Fibroblast of peridontal ligament (primary cell): Measurements from ENCODE around the gene STX8.

Experiments
- DNase-seq: peaks from one replicate; pipeline ENCODE4 v3.0.0-alpha.2; 2010; ENCODE audit errors: extremely low read depth

The STX8 gene

DNA sequence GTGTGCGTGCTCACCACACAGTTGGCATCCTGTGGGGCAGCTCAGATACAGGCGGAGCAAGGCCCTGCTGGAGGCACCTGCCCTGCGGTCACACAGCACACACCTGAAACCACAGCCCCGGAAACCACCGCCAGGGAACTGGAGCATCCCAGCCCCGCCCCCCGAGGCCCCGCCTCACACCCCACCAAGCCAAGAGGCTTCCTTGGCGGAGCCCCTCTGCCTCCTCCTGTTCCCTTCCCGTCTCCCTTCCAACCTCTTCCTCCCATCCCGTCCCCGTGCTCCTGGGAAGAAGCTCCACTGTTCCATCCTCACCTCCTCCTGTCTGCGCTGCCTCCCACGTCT lies 348.9 kb downstream of the STX8 start:
- no peak for DNase-seq

- no peak for DNase-seq
Measured at GRCh38 chr17:9226130-9226793, 349.4 kb downstream of the STX8 start.

DNA sequence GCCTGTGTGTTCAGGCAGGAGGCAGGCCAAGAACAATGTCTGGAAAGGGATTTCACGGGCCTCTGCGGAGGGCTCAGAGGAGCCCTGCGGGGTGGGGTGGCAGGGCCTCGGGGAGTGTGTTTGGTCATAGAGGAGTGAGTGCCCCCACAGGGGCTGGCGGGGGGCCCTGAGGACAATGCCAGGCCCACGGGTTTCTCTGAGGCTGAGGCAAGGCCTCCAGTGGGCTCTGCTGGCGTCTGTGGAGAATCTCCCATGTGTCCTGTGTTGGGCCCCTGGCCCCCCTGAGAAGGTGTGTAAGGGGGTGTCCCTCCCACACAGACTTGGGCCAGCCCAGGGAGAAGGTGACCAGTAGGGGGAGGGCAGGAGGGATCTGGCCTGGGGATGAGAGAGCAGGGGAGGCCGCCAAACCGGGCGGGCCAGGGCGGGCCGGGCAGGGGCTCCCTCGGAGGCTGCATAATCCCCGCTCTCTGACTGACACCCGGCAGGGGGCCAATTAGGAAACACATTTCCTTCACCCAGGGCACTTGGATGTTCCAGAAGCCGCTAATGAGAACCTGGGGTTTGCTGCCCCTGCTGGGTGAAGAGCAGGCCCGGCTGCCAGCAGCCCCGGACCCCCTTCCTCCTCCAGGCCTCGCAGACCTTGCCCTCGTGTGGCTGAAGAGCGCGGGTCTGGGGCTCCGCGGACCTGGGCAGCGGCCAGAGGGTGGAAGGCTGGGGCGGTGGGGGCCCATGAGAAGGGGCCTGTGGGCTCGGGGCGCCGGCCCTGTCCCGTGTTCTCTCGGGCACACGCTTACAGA lies 350.1 kb downstream of the STX8 start:
- DNase-seq: no peak

- no peak for DNase-seq
Measured at GRCh38 chr17:9224485-9224884, 351.1 kb downstream of the STX8 start.

DNA sequence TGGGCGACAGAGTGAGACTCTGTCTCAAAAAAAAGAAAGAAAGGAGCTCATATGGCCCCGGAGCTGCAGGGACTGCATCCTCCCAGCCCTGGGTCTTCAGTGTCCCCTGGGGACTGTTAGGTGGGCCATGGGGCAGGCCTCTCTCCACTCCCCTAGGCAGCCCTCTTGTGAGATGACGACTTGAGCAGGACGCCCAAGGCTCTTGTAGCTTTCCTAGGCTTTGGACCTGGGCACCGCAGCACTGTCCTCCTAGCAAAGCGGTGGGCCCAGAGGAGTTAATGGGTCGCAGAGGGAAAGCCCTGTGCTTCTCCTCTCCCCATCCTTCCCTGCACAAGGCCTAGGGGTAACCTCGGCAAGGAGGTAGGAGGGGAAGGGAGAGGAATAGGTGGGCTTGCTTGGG lies 352.1 kb downstream of the STX8 start:
- no peak for DNase-seq

- no peak for DNase-seq
Measured at GRCh38 chr17:9221922-9222180, 353.8 kb downstream of the STX8 start.

- no peak for DNase-seq
Measured at GRCh38 chr17:9221147-9221921, 354.3 kb downstream of the STX8 start.

- DNase-seq: no peak
Measured at GRCh38 chr17:9220398-9221146, 355.0 kb downstream of the STX8 start.

DNA sequence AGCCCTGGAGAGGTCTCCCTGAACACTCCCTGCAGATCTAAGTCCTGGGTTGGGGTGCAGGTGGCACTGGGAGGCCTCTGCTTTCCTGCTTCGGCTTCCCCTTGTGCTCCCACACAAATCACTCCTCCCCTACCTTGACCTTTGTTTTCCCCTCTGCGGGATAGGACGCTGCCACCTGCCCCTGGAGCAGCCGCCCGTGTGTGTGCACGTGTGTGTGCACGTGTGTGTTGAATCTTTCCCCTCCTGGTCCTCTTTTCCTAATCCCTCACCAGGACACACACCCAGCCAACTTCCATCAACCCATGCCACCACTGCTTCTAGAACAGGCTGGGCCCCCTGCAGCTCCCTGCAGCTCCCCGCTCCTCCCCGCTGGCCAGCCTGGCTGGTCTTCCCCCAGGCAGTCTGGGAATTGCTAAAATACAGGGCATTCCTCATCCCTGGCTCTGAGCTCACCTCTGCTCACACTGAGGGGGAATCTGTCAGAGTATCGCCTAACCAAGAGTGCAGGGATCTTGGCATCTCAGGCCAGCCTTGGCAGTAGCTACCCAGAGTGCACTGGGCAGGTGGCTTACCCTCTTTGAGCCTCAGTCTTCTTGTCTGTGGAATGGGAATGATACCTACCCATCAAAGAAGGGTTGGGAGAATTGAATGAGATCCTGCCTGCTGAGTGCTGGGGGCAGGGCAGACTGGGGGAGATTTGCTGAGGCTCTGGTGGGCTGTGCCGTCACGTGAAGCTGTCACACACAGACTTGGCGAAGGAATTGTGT lies 355.8 kb downstream of the STX8 start:
- DNase-seq: no peak

DNA sequence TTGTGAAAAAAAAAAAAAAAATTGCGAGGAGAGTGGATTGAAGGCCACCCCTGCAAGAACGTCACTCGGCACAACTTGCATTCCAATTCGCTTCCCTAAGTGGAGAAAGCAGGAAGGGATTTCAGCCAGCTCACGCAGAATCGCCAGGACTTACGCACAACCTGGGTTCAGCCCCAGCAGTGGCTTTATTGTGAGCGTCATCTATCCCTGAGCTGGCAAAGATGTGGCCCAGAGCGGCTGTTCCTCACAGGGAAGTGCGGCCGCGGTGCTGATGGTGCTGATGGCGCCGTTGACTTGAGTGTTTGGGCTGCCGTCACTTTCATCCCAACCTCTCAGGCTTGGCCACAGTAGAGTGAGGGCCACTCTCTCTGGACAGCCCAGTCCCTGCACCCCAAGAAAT lies 356.7 kb downstream of the STX8 start:
- DNase-seq: no peak

DNA sequence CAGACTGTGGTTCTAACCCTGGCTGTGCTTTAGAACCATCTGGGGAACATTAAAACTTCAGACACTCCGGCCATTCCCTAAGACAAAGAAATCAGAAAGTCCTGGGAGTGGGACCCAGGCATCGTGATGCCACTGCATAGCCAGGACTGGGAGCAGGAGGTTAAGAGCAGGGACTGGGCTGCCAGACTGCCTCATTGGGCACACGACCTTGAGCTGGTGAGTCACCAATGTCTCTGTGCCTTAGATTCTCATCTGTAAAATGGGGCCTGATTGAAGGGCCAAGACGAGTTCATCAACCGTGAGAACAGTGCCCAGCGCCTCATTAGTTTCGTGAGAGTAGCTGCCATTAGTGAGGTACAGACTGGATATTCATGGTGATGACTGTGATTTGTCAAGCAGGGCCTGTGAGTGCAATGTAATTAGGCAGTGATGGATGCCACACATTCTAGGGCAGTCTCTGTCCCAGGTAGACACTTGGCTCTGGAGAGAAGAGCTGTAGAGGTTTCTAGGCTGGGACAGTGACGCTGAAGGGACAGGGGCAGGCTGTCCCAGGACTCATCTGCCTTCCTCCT lies 357.5 kb downstream of the STX8 start:
- no peak for DNase-seq

GRCh38 chr17:9217151-9218056 lies 358.2 kb downstream of the STX8 start:
- peak; percentile 48 for DNase-seq

GRCh38 chr17:9215465-9215864 lies 360.2 kb downstream of the STX8 start:
- no peak for DNase-seq

GRCh38 chr17:9213303-9213640 lies 362.3 kb downstream of the STX8 start:
- no peak for DNase-seq

DNA sequence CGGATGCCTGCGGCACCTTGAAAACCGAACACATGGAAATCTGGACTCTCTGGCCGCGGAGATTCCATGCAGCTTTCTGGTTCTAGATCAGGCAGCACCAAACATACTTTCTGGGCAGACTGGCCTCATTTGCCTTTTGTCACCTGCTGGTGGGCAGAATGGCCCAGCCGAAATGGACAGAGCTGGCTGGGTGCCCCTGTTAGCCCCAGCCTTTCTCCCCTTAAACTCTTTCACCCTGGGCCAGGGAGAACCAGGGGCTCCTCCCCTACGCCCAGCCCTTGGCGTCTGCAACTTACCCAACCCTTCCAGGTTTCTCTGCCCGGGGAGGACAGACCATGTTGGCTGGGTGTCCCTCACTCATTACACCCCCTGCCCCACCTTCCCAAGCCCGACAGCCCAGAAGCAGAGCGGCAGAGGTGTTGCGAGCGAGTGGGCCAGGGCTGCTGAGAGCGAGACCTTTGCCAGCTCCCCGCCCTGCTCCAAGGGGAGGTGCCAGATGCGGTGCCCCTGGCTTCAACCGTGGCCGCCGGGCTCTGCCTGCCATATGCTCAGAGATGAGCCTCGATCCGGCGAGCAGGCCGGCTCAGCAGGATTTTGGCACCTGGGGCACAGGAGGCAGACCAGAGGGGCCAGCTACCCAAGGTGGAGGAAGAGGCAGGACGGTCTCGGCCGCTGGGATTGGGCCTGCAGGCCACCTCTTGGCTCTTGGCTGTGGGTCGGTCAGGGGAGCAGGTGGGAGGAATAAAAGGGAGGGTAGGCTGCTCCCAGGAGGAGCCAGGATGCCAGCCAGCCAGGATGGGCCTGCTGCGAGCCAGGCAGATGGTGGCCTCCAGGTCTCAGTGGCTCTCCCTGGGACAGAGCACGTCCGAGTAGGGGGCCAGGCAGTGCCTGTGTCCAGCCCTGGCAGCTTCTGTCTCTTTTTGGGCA lies 363.0 kb downstream of the STX8 start:
- DNase-seq: no peak

DNA sequence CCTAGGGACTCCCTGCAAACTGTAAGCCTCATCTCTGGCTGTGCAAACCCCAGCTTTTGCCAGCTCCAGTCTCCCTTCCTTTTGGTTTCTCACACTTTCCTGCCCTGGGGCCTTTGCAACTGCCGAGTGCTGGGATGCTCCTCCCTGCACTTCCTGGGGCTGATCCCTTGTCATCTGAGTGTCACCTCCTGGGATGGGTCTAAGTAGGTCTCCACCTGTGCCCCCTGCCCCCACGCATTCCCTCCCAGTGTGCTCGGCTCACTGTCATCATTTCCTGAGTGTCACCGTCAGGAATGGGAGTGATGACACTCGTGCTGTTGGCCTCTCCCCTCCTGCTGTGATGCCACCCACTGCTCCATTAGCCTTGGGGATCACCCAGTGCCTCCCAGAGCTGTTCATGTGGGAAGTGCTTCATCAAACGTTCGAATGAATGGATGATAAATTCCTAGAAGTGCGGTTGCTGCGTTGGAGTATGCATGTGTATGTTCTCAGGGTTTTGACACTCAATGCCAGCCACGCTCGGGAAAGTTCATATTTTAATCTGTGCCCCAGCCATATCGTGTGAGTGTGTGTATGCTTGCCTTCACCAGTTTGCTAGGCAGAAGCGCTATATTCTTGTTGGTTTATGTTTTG lies 364.4 kb downstream of the STX8 start:
- no peak for DNase-seq

GRCh38 chr17:9209781-9210370 lies 365.7 kb downstream of the STX8 start:
- DNase-seq: no peak

DNA sequence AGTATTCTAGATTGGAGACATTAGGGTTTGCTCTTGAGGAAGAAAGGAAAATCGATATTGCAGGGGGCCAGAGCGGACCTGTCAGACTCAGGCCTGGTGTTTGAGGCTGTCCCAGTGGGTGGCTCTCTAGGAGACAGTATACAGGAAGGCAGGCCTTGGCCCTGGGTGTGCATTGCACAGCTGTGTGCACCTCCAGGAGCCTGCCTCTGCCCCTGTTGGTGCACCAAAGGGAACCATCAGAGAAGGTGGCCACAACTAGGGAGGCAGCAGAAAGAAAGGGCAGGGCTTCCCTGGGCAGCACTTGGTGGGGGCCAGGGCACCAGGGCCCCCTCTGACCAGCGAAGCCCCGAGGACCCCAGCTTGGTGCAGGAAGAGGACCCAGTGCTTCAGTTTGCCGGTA lies 366.3 kb downstream of the STX8 start:
- no peak for DNase-seq
